HL-60 (cell line): Measurements from ENCODE around the gene SLC35A5.

Experiments used
- DNase-seq, 2 experiments: peaks; one replicate each; pipeline ENCODE4 v3.0.0-alpha.2; 2010 to 2020; ENCODE audit warnings: low read depth in 1 of 2, low spot score in 1 of 2
- H3K27ac ChIP-seq: fragments of 250-450 bp; sonication (Bioruptor Pico); replicated peaks from 2 replicates; pipeline ENCODE4 v1.5.1; 2020; ENCODE audit warnings: mild to moderate bottlenecking, moderate library complexity
- H3K27me3 ChIP-seq: fragments of 250-450 bp; sonication (Bioruptor Pico); 2 replicates; pipeline ENCODE4 v1.5.1; 2021; ENCODE audit warnings: mild to moderate bottlenecking, moderate library complexity; ENCODE audit not compliant: insufficient read depth, poor library complexity, severe bottlenecking
- H3K4me3 ChIP-seq: replicated peaks from 2 replicates; pipeline ENCODE4 v1.5.1; 2011; ENCODE audit warnings: mild to moderate bottlenecking, control low read depth, low read length; ENCODE audit not compliant: insufficient read depth
- GABPA ChIP-seq: IDR thresholded peaks from 2 replicates; pipeline ENCODE4 v1.6.1; 2012; ENCODE audit warnings: low read depth
- POLR2AphosphoS5 ChIP-seq: IDR thresholded peaks from 2 replicates; pipeline ENCODE4 v1.6.1; 2012; ENCODE audit warnings: low read depth
- SPI1 ChIP-seq: IDR thresholded peaks from 2 replicates; pipeline ENCODE4 v1.6.1; 2012; ENCODE audit warnings: low read depth, mild to moderate bottlenecking, borderline replicate concordance
- TF ChIP-seq, protein P1 (sequence below): IDR thresholded peaks from one replicate; pipeline ENCODE4 v1.5.1; 2011; ENCODE audit warnings: low read length, control low read depth, inconsistent platforms; ENCODE audit not compliant: insufficient read depth
- TF ChIP-seq, protein P2 (sequence below): IDR thresholded peaks from 2 replicates; pipeline ENCODE4 v1.6.1; 2012; ENCODE audit warnings: low read depth; ENCODE audit not compliant: insufficient replicate concordance

Gene SLC35A5

GRCh38 chr3:112594856-112595255, 33.0 kb downstream of the SLC35A5 start:
- no peak overlapping the region for H3K27ac ChIP-seq
- no peak overlapping the region for H3K4me3 ChIP-seq
- TF ChIP-seq SPI1 (no peak), POLR2AphosphoS5 (no peak), GABPA (no peak)
- TF ChIP-seq, protein P1, sequence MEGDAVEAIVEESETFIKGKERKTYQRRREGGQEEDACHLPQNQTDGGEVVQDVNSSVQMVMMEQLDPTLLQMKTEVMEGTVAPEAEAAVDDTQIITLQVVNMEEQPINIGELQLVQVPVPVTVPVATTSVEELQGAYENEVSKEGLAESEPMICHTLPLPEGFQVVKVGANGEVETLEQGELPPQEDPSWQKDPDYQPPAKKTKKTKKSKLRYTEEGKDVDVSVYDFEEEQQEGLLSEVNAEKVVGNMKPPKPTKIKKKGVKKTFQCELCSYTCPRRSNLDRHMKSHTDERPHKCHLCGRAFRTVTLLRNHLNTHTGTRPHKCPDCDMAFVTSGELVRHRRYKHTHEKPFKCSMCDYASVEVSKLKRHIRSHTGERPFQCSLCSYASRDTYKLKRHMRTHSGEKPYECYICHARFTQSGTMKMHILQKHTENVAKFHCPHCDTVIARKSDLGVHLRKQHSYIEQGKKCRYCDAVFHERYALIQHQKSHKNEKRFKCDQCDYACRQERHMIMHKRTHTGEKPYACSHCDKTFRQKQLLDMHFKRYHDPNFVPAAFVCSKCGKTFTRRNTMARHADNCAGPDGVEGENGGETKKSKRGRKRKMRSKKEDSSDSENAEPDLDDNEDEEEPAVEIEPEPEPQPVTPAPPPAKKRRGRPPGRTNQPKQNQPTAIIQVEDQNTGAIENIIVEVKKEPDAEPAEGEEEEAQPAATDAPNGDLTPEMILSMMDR = no peak
- TF ChIP-seq, protein P2, sequence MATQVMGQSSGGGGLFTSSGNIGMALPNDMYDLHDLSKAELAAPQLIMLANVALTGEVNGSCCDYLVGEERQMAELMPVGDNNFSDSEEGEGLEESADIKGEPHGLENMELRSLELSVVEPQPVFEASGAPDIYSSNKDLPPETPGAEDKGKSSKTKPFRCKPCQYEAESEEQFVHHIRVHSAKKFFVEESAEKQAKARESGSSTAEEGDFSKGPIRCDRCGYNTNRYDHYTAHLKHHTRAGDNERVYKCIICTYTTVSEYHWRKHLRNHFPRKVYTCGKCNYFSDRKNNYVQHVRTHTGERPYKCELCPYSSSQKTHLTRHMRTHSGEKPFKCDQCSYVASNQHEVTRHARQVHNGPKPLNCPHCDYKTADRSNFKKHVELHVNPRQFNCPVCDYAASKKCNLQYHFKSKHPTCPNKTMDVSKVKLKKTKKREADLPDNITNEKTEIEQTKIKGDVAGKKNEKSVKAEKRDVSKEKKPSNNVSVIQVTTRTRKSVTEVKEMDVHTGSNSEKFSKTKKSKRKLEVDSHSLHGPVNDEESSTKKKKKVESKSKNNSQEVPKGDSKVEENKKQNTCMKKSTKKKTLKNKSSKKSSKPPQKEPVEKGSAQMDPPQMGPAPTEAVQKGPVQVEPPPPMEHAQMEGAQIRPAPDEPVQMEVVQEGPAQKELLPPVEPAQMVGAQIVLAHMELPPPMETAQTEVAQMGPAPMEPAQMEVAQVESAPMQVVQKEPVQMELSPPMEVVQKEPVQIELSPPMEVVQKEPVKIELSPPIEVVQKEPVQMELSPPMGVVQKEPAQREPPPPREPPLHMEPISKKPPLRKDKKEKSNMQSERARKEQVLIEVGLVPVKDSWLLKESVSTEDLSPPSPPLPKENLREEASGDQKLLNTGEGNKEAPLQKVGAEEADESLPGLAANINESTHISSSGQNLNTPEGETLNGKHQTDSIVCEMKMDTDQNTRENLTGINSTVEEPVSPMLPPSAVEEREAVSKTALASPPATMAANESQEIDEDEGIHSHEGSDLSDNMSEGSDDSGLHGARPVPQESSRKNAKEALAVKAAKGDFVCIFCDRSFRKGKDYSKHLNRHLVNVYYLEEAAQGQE = no peak
- no peaks in the 10 kb centered on the region for H3K27me3 ChIP-seq
- DNase-seq = no peak

DNA sequence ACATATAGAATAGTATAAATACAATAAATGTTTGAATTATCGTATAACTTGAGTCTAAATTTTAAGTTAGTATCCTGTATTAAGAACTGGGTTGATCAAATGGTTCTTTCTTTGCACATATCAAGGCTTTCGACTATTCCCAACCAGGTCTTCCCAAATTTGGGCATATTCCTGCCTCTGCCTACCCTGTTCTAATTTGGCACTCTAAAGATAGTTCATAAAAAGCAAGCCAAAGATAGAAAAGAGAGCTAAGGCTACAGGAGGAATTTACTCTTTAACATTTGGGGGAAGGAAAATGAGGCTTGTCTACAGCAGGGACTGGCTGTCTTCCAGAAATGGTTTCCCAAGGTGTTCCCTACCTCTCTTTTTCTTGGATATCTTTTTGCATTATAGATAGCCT, 36.1 kb downstream of the SLC35A5 start:
- no peak for TF ChIP-seq POLR2AphosphoS5
- TF ChIP-seq, protein P2 = no peak
- TF ChIP-seq SPI1 = no peak
- TF ChIP-seq, protein P1 = no peak
- no peak for TF ChIP-seq GABPA

GRCh38 chr3:112598731-112599130, 36.9 kb downstream of the SLC35A5 start:
- no peak overlapping the region for H3K27ac ChIP-seq
- TF ChIP-seq GABPA (no peak), POLR2AphosphoS5 (no peak)
- TF ChIP-seq, protein P1 = no peak
- H3K27me3 ChIP-seq = no peaks in the 10 kb centered on the region
- DNase-seq = no peak
- no peak overlapping the region for H3K4me3 ChIP-seq

More for the DNA sequence above, 36.1 kb downstream of the SLC35A5 start:
- H3K4me3 ChIP-seq = no peak overlapping the region
- H3K27ac ChIP-seq = no peak overlapping the region
- no peak for DNase-seq
- no peaks in the 10 kb centered on the region for H3K27me3 ChIP-seq

DNA sequence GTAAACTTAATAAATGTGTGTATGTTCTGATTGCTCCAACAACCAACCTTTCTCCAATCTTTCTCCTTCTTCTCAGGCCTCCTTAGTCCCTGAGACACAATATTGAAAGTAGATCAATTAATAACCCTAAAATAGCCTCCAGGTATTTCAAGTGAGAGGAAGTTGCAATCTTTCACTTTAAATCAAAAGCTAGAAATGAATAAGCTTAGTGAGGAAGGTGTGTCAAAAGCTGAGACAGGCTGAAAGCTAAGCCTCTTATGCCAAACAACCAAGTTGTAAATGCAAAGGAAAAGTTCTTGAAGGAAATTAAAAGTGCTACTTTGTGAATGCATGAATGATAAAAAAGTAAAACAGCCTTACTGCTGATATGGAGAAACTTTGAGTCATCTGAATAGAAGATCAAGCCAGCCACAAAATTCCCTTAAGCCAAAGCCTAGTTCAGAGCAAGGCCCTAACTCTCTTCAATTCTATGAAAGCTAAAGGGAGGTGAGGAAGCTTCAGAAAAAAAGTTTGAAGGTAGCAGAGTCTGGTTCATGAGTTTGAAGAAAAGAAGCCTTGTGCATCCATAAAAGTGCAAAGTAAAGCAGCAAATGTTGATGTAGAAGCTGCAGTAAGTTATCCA, 40.5 kb downstream of the SLC35A5 start:
- no peak overlapping the region for H3K4me3 ChIP-seq
- no peak for DNase-seq
- no peaks in the 10 kb centered on the region for H3K27me3 ChIP-seq
- TF ChIP-seq, protein P2 = no peak
- TF ChIP-seq, protein P1 = no peak
- TF ChIP-seq SPI1 = no peak
- no peak for TF ChIP-seq GABPA
- no peak for TF ChIP-seq POLR2AphosphoS5
- no peak overlapping the region for H3K27ac ChIP-seq
